CD4-positive, alpha-beta T cell (primary cell): ENCODE results near the gene PDGFD. TPM values are rescaled to one million over a fixed set of nuclear protein-coding genes. Genes with fewer than 3 reads are reported as not detected.
A peak's percentile ranks its signal among the peaks of the same experiment; 100 is the strongest.

Experiments used
- ATAC-seq: fragments of 200-7000 bp; cut with Tn5 transposase; one replicate; pipeline ENCODE4 v1.10.0; 2022; ENCODE audit warnings: mild to moderate bottlenecking; ENCODE audit not compliant: poor library complexity
- CTCF ChIA-PET: fragments of 350-600 bp; sonication (Branson Sonifier 250); formaldehyde crosslinking; loops from one replicate; lab custom pipeline; 2021; ENCODE audit warnings: antibody characterized with exemption, inconsistent platforms; lab: Charles Lee
- POLR2A ChIA-PET: fragments of 350-600 bp; sonication (Branson Sonifier 250); formaldehyde crosslinking; loops from one replicate; lab custom pipeline; 2021; ENCODE audit warnings: antibody characterized with exemption, inconsistent platforms; lab: Charles Lee
- DNase-seq, 14 experiments: peaks; one replicate each; pipeline ENCODE4 v3.0.0-alpha.2; 2013 to 2020; ENCODE audit warnings: mixed read lengths in 2 of 14
- H3K27ac ChIP-seq, 2 donors: one replicate each; pipeline versions ENCODE4 v1.5.1 to v1.7.0; 2013; ENCODE audit warnings: low read length in 2 of 2, low read depth in 1 of 2, mild to moderate bottlenecking in 1 of 2
- H3K27me3 ChIP-seq, 2 experiments: 1 replicate in 1 of 2; 2 replicates in 1 of 2; pipeline versions ENCODE4 v1.6.1 to v1.7.0; 2013; ENCODE audit warnings: low read length in 2 of 2, control low read depth in 1 of 2, mild to moderate bottlenecking in 1 of 2, moderate library complexity in 1 of 2; ENCODE audit not compliant: insufficient read depth in 2 of 2, control insufficient read depth in 1 of 2
- H3K36me3 ChIP-seq: one replicate; pipeline ENCODE4 v1.6.1; 2013; ENCODE audit warnings: low read length, control low read depth; ENCODE audit not compliant: insufficient read depth
- H3K4me1 ChIP-seq: one replicate; pipeline ENCODE4 v1.6.1; 2013; ENCODE audit warnings: low read length, control low read depth; ENCODE audit not compliant: insufficient read depth
- H3K4me3 ChIP-seq: one replicate; pipeline ENCODE4 v1.5.1; 2013; ENCODE audit warnings: mild to moderate bottlenecking, low read length, moderate library complexity
- H3K9me3 ChIP-seq, 2 experiments: 1 replicate in 1 of 2; 2 replicates in 1 of 2; pipeline versions ENCODE4 v1.6.1 to v1.7.0; 2013; ENCODE audit warnings: low read length in 2 of 2, mild to moderate bottlenecking in 2 of 2, control low read depth in 1 of 2, moderate library complexity in 1 of 2; ENCODE audit not compliant: control insufficient read depth in 1 of 2, insufficient read depth in 1 of 2
- H3K27ac Mint-ChIP-seq: one replicate; pipeline ENCODE4 v1.8.0; 2020; ENCODE audit warnings: mixed read lengths
- H3K27me3 Mint-ChIP-seq: one replicate; pipeline ENCODE4 v1.8.0; 2021; ENCODE audit warnings: mixed read lengths
- H3K36me3 Mint-ChIP-seq: one replicate; pipeline ENCODE4 v1.8.0; 2021; ENCODE audit warnings: low read depth, mixed read lengths
- H3K4me1 Mint-ChIP-seq: one replicate; pipeline ENCODE4 v1.8.0; 2021; ENCODE audit warnings: low read depth, mixed read lengths
- H3K4me3 Mint-ChIP-seq: one replicate; pipeline ENCODE4 v1.8.0; 2020; ENCODE audit warnings: mild to moderate bottlenecking, mixed read lengths
- H3K9me3 Mint-ChIP-seq: one replicate; pipeline ENCODE4 v1.8.0; 2020; ENCODE audit warnings: mixed read lengths
- CTCF ChIP-seq: fragments of 200-600 bp; IDR thresholded peaks from one replicate; pipeline ENCODE4 v1.8.0; 2022; ENCODE audit warnings: antibody characterized with exemption, mild to moderate bottlenecking
- intact Hi-C, 2 experiments: fragments of 100-400 bp; cut with DNase I in 1 of 2; cut with micrococcal nuclease in 1 of 2; formaldehyde crosslinking; loops; one replicate each; pipeline versions ENCODE4 v1.15.1 to v1.9.0; 2023 to 2025; cut with DNase I, micrococcal nuclease
- total RNA-seq, 174 experiments: library from RNA in 2 of 174; stranded (reverse) in 2 of 174; gene quantifications; one replicate each; pipeline ENCODE4 v1.2.3 and lab custom pipeline; 2021 to 2026

The PDGFD gene
- total RNA-seq, 2 experiments from 2014 or later, result not detected

- Histone ChIP-seq H3K4me3 (no peak overlapping the region), H3K27me3 (no peaks in the 10 kb centered on the region), H3K9me3 (no peaks in the 10 kb centered on the region), H3K27ac (no peak overlapping the region), H3K4me1 (no peaks in the 10 kb centered on the region), H3K36me3 (no peaks in the 10 kb centered on the region)
- Mint-ChIP-seq H3K27ac (no peak overlapping the region), H3K4me1 (no peaks in the 10 kb centered on the region), H3K36me3 (no peaks in the 10 kb centered on the region), H3K4me3 (no peak overlapping the region), H3K27me3 (no peaks in the 10 kb centered on the region), H3K9me3 (no peaks in the 10 kb centered on the region)
- no peak for TF ChIP-seq CTCF
- intact Hi-C loops, result no loop called here
- CTCF ChIA-PET, result interaction anchor here (1.2 kb wide), 1 partner anchor 15 kb away, joined by 3 read pairs; no protein-coding TSS in a partner anchor
- ATAC-seq, result no peak
- POLR2A ChIA-PET, result no interaction called here
- no peak for DNase-seq
Observed at GRCh38 chr11:104124979-104125378, 39.0 kb downstream of the PDGFD start.

- Mint-ChIP-seq H3K27me3 (no peaks in the 10 kb centered on the region), H3K9me3 (no peaks in the 10 kb centered on the region), H3K36me3 (no peaks in the 10 kb centered on the region), H3K4me1 (no peaks in the 10 kb centered on the region), H3K27ac (no peak overlapping the region), H3K4me3 (no peak overlapping the region)
- no peaks in the 10 kb centered on the region for H3K9me3 ChIP-seq
- H3K4me1 ChIP-seq, result no peaks in the 10 kb centered on the region
- no peak for TF ChIP-seq CTCF
- H3K36me3 ChIP-seq, result no peaks in the 10 kb centered on the region
- DNase-seq (no peak), ATAC-seq (no peak)
- H3K27ac ChIP-seq, result no peak overlapping the region
- intact Hi-C loops, result no loop called here
- ChIA-PET POLR2A (no interaction called here), CTCF (no interaction called here)
- no peaks in the 10 kb centered on the region for H3K27me3 ChIP-seq
- no peak overlapping the region for H3K4me3 ChIP-seq
Observed at GRCh38 chr11:104122836-104123235, 41.1 kb downstream of the PDGFD start.

GRCh38 chr11:104122011-104122635 lies 41.8 kb downstream of the PDGFD start:
- Histone ChIP-seq H3K36me3 (no peaks in the 10 kb centered on the region), H3K4me3 (no peak overlapping the region), H3K27ac (no peak overlapping the region), H3K9me3 (no peaks in the 10 kb centered on the region), H3K27me3 (no peaks in the 10 kb centered on the region), H3K4me1 (no peaks in the 10 kb centered on the region)
- DNase-seq (no peak), ATAC-seq (peak; percentile 21)
- Mint-ChIP-seq H3K4me1 (no peaks in the 10 kb centered on the region), H3K9me3 (peaks cover under 1% of the 10 kb centered on the region), H3K27ac (no peak overlapping the region), H3K4me3 (no peak overlapping the region), H3K36me3 (no peaks in the 10 kb centered on the region), H3K27me3 (no peaks in the 10 kb centered on the region)
- ChIA-PET POLR2A (no interaction called here), CTCF (no interaction called here)
- TF ChIP-seq CTCF, result no peak
- intact Hi-C loops, result no loop called here
